ENCODE measurements around the gene DIRAS3. TPM values are rescaled to one million over a fixed set of nuclear protein-coding genes. Genes with fewer than 3 reads are reported as not detected.
"Not testable (repeated sequence)": the region's sequence is repeated elsewhere in the genome, so short reads cannot be mapped to it uniquely, and the experiment has no call there.

Gene DIRAS3
- total RNA-seq, 1 donor, result 4.6 TPM

GRCh38 chr1:68011657-68012375 is 38.6 kb downstream of the DIRAS3 start:
- no peak for TF ChIP-seq CTCF (IDR thresholded peaks at IDR 0.05; ENCODE audit: insufficient read depth, low read length)
- peak; percentile 3 for DNase-seq (ENCODE audit: low read depth)
- no peak overlapping the region for H3K4me3 ChIP-seq (ENCODE audit: low read depth, low read length)

GRCh38 chr1:68010543-68010942 is 39.9 kb downstream of the DIRAS3 start:
- no peak for TF ChIP-seq CTCF (IDR thresholded peaks at IDR 0.05; ENCODE audit: insufficient read depth, low read length)
- DNase-seq (ENCODE audit: low read depth), result peak; percentile 4
- H3K4me3 ChIP-seq (ENCODE audit: low read depth, low read length), result no peak overlapping the region

GRCh38 chr1:68010090-68010489 is 40.3 kb downstream of the DIRAS3 start:
- peak; percentile 54 for TF ChIP-seq CTCF (IDR thresholded peaks at IDR 0.05; ENCODE audit: insufficient read depth, low read length)
- H3K4me3 ChIP-seq (ENCODE audit: low read depth, low read length), result no peak overlapping the region
- DNase-seq (ENCODE audit: low read depth), result peak; percentile 60

- not testable (repeated sequence) for DNase-seq (ENCODE audit: low read depth)
Observed at GRCh38 chr1:68003626-68004025, 46.8 kb downstream of the DIRAS3 start.

GRCh38 chr1:68000191-68000590 is 50.2 kb downstream of the DIRAS3 start:
- no peak overlapping the region for H3K4me3 ChIP-seq (ENCODE audit: low read depth, low read length)
- DNase-seq (ENCODE audit: low read depth), result no peak
- no peak for TF ChIP-seq CTCF (IDR thresholded peaks at IDR 0.05; ENCODE audit: insufficient read depth, low read length)

More at GRCh38 chr1:68003626-68004025, 46.8 kb downstream of the DIRAS3 start:
- not testable (repeated sequence) for H3K4me3 ChIP-seq (ENCODE audit: low read depth, low read length)

- no peak for TF ChIP-seq CTCF (IDR thresholded peaks at IDR 0.05; ENCODE audit: insufficient read depth, low read length)
- no peak for DNase-seq (ENCODE audit: low read depth)
- no peak overlapping the region for H3K4me3 ChIP-seq (ENCODE audit: low read depth, low read length)
Observed at GRCh38 chr1:67997746-67998145, 52.7 kb downstream of the DIRAS3 start.

Other genes with a start within 250 kb of the DIRAS3 start
- gene GNG12, start 217.2 kb downstream of the DIRAS3 start, total RNA-seq (ENCODE audit: low replicate concordance), result 91.1 and 455 TPM in 2 replicates
- 27.3 and 235 TPM in 2 replicates for gene WLS, start 181.9 kb upstream of the DIRAS3 start, total RNA-seq (ENCODE audit: low replicate concordance)